Posterior vena cava (tissue), 2 donors: ENCODE measurements around the gene PI4KB. TPM values are rescaled to one million over a fixed set of nuclear protein-coding genes. Genes with fewer than 3 reads are reported as not detected.
A peak's percentile ranks its signal among the peaks of the same experiment; 100 is the strongest.

ENCODE experiments used
- DNase-seq: peaks from one replicate; pipeline ENCODE4 v3.0.0-alpha.2; 2020; ENCODE audit warnings: low spot score
- intact Hi-C, 2 donors: fragments of 100-400 bp; cut with DNase I; formaldehyde crosslinking; loops; one replicate each; pipeline versions ENCODE4 v1.14.1 to v1.14.2; 2022 to 2023
- total RNA-seq, 2 donors: library from RNA; stranded (reverse); fragmentation: NEBNext Ultra II Directional; extraction: Animal tissue kit (Norgen Biotek cat#: 25700); gene quantifications; one replicate each; pipeline ENCODE4 v1.2.1, GENCODE V29; 2021
- donor health status: DM: yes; HTN: yes; CAD: no.
- donor health status: DM: yes; HTN: yes; CAD: no.

The PI4KB gene
- total RNA-seq, 2 donors from 2014 or later, result 51.9 to 58.7 TPM

GRCh38 chr1:151251656-151252470 is 75.4 kb downstream of the PI4KB start:
- no peak for DNase-seq
- intact Hi-C loops, result loop anchor here (5.0 kb wide), 1 partner anchor 55 kb away; the partner anchor contains the start of gene PIP5K1A (in 2 of the 2)

GRCh38 chr1:151246786-151247185 is 80.4 kb downstream of the PI4KB start:
- intact Hi-C loops, result loop anchor here in 1 of 2 donors (5.0 kb wide), 1 partner anchor 34 kb away; no protein-coding TSS in a partner anchor
- DNase-seq, result no peak

GRCh38 chr1:151243683-151244216 is 83.5 kb downstream of the PI4KB start:
- DNase-seq, result peak; percentile 15
- intact Hi-C loops, result no loop called here

DNA sequence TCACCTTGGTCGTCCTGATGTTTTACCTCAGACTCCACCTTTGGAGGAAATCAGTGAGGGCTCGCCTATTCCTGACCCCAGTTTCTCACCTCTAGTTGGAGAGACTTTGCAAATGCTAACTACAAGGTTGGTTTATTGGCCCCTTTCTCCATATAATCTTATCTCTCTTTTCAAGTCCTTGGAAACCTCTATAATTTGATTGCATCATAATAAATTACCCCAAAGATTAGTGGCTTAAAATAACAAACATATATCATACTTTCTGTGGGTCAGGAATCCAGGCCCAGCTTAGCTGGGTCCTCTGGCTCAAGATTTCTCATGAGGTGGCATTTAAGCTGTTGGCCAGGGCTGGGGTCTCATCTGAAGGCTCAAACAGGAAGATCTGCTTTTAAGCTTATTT is 84.8 kb downstream of the PI4KB start:
- no peak for DNase-seq
- intact Hi-C loops, result no loop called here

Other genes starting within 250 kb of the PI4KB start
- gene SEMA6C, start 180.8 kb downstream of the PI4KB start, total RNA-seq, result 10 to 100 TPM in 1 of 2 donors, 1 to 10 TPM in 1; 6.9 to 10.1 TPM
- 1 to 10 TPM; 3.0 to 4.2 TPM for gene TNFAIP8L2, start 170.8 kb downstream of the PI4KB start, total RNA-seq
- 1 to 10 TPM; 6.6 to 7.0 TPM for gene LYSMD1, start 161.5 kb downstream of the PI4KB start, total RNA-seq
- gene SCNM1, start 161.3 kb downstream of the PI4KB start, total RNA-seq, result 10 to 100 TPM; 26.5 to 27.0 TPM
- under 1 TPM in 1 of 2 donors, not detected in 1; 0.88 TPM for gene TMOD4, start 151.4 kb downstream of the PI4KB start, total RNA-seq
- 10 to 100 TPM; 28.4 to 38.5 TPM for gene VPS72, start 137.2 kb downstream of the PI4KB start, total RNA-seq
- gene PIP5K1A, start 128.9 kb downstream of the PI4KB start, total RNA-seq, result 10 to 100 TPM; 39.1 to 41.9 TPM
- 100 to 1,000 TPM; 131 to 139 TPM for gene PSMD4, start 72.7 kb downstream of the PI4KB start, total RNA-seq
- gene ZNF687, start 45.1 kb downstream of the PI4KB start, total RNA-seq, result 10 to 100 TPM; 16.7 to 17.1 TPM
- gene RFX5, start 19.8 kb upstream of the PI4KB start, total RNA-seq, result 10 to 100 TPM; 26.0 to 31.1 TPM
- gene SELENBP1, start 45.3 kb upstream of the PI4KB start, total RNA-seq, result 10 to 100 TPM; 14.9 to 50.4 TPM
- gene PSMB4, start 72.2 kb upstream of the PI4KB start, total RNA-seq, result 100 to 1,000 TPM; 179 to 210 TPM
- gene POGZ, start 132.1 kb upstream of the PI4KB start, total RNA-seq, result 10 to 100 TPM; 58.0 to 74.4 TPM
- under 1 TPM in 1 of 2 donors, not detected in 1; 0.29 TPM for gene CGN, start 184.0 kb upstream of the PI4KB start, total RNA-seq
- 1 to 10 TPM; 5.4 to 6.6 TPM for gene TUFT1, start 212.9 kb upstream of the PI4KB start, total RNA-seq